ENCODE measurements around the gene OAT. TPM values are rescaled to one million over a fixed set of nuclear protein-coding genes. Genes with fewer than 3 reads are reported as not detected.

The OAT gene
- polyA plus RNA-seq, 2 of the 4 experiments (the other 2 are of a cell fraction) = 81.3 to 97.6 TPM

DNA sequence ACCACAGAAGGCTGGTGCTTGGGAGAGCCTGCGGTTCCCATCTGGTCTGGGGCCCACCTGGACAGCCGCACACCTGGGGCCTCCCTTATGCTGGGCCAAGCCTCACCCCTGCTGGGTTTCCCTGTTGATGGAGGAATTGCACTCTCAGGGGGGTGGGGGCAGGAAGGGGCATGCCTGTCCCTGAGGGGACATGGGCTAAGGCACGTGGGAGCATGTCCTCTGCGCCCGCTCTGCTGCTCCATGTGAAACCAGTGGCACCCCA, 43.4 kb downstream of the OAT start:
- FAIRE-seq = no peak
- TF ChIP-seq, protein P1, sequence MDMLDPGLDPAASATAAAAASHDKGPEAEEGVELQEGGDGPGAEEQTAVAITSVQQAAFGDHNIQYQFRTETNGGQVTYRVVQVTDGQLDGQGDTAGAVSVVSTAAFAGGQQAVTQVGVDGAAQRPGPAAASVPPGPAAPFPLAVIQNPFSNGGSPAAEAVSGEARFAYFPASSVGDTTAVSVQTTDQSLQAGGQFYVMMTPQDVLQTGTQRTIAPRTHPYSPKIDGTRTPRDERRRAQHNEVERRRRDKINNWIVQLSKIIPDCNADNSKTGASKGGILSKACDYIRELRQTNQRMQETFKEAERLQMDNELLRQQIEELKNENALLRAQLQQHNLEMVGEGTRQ (IDR thresholded peaks at IDR 0.05) = no peak
- no peak for TF ChIP-seq ZFP36 (IDR thresholded peaks at IDR 0.05; ENCODE audit: borderline replicate concordance, partially characterized antibody)
- TF ChIP-seq RCOR1 (IDR thresholded peaks at IDR 0.05; ENCODE audit: low read depth, low read length) = no peak
- TF ChIP-seq, protein P2, sequence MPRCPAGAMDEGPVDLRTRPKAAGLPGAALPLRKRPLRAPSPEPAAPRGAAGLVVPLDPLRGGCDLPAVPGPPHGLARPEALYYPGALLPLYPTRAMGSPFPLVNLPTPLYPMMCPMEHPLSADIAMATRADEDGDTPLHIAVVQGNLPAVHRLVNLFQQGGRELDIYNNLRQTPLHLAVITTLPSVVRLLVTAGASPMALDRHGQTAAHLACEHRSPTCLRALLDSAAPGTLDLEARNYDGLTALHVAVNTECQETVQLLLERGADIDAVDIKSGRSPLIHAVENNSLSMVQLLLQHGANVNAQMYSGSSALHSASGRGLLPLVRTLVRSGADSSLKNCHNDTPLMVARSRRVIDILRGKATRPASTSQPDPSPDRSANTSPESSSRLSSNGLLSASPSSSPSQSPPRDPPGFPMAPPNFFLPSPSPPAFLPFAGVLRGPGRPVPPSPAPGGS (IDR thresholded peaks at IDR 0.05) = no peak
- TF ChIP-seq, protein P3, sequence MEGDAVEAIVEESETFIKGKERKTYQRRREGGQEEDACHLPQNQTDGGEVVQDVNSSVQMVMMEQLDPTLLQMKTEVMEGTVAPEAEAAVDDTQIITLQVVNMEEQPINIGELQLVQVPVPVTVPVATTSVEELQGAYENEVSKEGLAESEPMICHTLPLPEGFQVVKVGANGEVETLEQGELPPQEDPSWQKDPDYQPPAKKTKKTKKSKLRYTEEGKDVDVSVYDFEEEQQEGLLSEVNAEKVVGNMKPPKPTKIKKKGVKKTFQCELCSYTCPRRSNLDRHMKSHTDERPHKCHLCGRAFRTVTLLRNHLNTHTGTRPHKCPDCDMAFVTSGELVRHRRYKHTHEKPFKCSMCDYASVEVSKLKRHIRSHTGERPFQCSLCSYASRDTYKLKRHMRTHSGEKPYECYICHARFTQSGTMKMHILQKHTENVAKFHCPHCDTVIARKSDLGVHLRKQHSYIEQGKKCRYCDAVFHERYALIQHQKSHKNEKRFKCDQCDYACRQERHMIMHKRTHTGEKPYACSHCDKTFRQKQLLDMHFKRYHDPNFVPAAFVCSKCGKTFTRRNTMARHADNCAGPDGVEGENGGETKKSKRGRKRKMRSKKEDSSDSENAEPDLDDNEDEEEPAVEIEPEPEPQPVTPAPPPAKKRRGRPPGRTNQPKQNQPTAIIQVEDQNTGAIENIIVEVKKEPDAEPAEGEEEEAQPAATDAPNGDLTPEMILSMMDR (IDR thresholded peaks at IDR 0.05) = no peak
- no peak for TF ChIP-seq NFE2L2 (conservative IDR thresholded peaks at IDR 0.05; ENCODE audit: low read length)
- TF ChIP-seq ZSCAN20 (CRISPR knock-in tag; IDR thresholded peaks at IDR 0.05) = no peak
- TF ChIP-seq EHMT2 (IDR thresholded peaks at IDR 0.05; ENCODE audit: low read depth) = no peak
- no peak for TF ChIP-seq CBX2 (IDR thresholded peaks at IDR 0.05; ENCODE audit: borderline replicate concordance, low read depth)
- TF ChIP-seq, protein P4, sequence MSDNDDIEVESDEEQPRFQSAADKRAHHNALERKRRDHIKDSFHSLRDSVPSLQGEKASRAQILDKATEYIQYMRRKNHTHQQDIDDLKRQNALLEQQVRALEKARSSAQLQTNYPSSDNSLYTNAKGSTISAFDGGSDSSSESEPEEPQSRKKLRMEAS (IDR thresholded peaks at IDR 0.05) = no peak
- no peak for TF ChIP-seq FOSB (CRISPR knock-in tag; IDR thresholded peaks at IDR 0.05)
- no peak for TF ChIP-seq NPAS2 (CRISPR knock-in tag; IDR thresholded peaks at IDR 0.05; ENCODE audit: borderline replicate concordance)
- no peak overlapping the region for H3K4me2 ChIP-seq
- ChIA-PET CTCF (interaction anchor here (0.6 to 3.8 kb wide), 3 partner anchors 14 to 380 kb away, joined by 3 to 17 read pairs (median 10); no protein-coding TSS in a partner anchor), POLR2A (no interaction called here)
- H3K4me1 ChIP-seq = no peaks in the 10 kb centered on the region
- DNase-seq (ENCODE audit: low read depth in 1 of 2, low spot score in 1 of 2) = no peak
- no peaks in the 10 kb centered on the region; the same call in 2 of the 3 replicates for H3K9me3 ChIP-seq
- WGBS (ENCODE audit: missing lambda C conversion rate) = 63% methylated on average over 4 of the region's 5 CpGs
- no peak overlapping the region for H3K4me3 ChIP-seq
- no peak overlapping the region for H3K27ac ChIP-seq
- ATAC-seq = no peak

DNA sequence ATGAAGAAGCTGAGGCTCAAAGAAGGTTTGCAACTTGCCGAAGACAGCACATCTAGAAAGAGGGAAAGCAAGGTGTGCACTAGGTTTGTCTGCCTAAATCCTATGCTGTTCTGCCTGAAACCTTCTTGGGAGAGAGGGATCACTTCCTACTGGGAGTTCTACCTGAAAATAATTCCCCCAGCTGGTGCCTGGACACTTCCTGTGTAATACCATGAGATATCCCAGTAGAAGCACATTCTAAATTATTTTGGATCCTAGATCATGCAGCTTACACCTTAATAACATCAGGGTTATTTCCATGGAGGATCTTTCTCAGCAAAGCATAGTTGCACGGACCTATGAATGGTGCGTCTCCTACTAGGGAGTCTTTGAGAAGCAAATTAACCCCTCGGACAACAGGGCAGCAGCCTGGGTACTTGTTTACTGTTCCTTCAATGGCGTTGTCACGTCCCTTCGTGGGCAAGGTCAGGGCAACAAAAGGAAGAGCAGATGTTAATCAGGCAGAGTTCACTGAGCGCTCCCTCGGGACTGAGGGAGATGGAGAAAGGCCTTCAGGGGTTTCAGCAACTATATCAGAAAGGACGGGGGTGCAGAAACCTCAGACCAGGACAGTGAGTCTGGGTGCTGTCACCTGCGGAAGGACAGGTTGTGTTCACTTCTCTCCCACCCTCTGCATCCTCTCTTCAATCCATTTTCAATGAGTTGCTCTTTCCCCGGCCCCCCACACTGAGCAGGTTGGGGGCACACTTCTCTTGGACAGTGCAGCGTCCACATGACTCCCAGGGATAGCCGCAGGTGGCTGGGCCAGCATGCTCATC, 44.0 kb downstream of the OAT start:
- TF ChIP-seq ESRRA (IDR thresholded peaks at IDR 0.05; ENCODE audit: borderline replicate concordance, low read length) (no peak), MAZ (IDR thresholded peaks at IDR 0.05; ENCODE audit: borderline replicate concordance, low read depth, low read length) (no peak), EHF (CRISPR knock-in tag; IDR thresholded peaks at IDR 0.05) (no peak), ZSCAN20 (CRISPR knock-in tag; IDR thresholded peaks at IDR 0.05) (no peak), CHD4 (IDR thresholded peaks at IDR 0.05; ENCODE audit: borderline replicate concordance) (no peak), HOXA7 (CRISPR knock-in tag; IDR thresholded peaks at IDR 0.05) (no peak), HOXB13 (CRISPR knock-in tag; IDR thresholded peaks at IDR 0.05; ENCODE audit: low read depth) (no peak)
- TF ChIP-seq, protein P3 (IDR thresholded peaks at IDR 0.05) = no peak
- ATAC-seq (no peak), FAIRE-seq (no peak), DNase-seq (ENCODE audit: low read depth in 1 of 2, low spot score in 1 of 2) (no peak)
- whole genome bisulfite sequencing (ENCODE audit: missing lambda C conversion rate) = 64% methylated on average over 14 of the region's 14 CpGs
- CTCF ChIA-PET = interaction anchor here (0.6 to 3.8 kb wide), 4 partner anchors 14 to 380 kb away, joined by 3 to 17 read pairs (median 8); no protein-coding TSS in a partner anchor
- no peaks in the 10 kb centered on the region; the same call in 2 of the 3 replicates for H3K9me3 ChIP-seq
- POLR2A ChIA-PET = no interaction called here
- no peak overlapping the region for H3K4me2 ChIP-seq
- H3K4me3 ChIP-seq = no peak overlapping the region
- H3K27ac ChIP-seq = no peak overlapping the region
- no peaks in the 10 kb centered on the region for H3K4me1 ChIP-seq

All from A549 (cell line).